GM12878 (cell line): ENCODE measurements around the gene THSD4. TPM values are rescaled to one million over a fixed set of nuclear protein-coding genes. Genes with fewer than 3 reads are reported as not detected.

Experiments used
- ATAC-seq: fragments of 200-7000 bp; cut with Tn5 transposase; 3 replicates; pipeline ENCODE4 v1.9.1; 2020; ENCODE audit warnings: mild to moderate bottlenecking, moderate library complexity
- BruUV-seq: library from RNA; stranded (reverse); fragments of 400-500 nt; replicated peaks from 2 replicates; lab custom pipeline; 2021; lab: Mats Ljungman, UMichigan
- CTCF ChIA-PET: fragments of 300-600 bp; sonication (Branson Sonifier 250); formaldehyde crosslinking; extraction: SDS; loops from one replicate; lab custom pipeline; 2021; ENCODE audit warnings: inconsistent platforms; lab: Yijun Ruan, JAX
- POLR2A ChIA-PET: fragments of 350-600 bp; formaldehyde crosslinking; extraction: SDS; loops from one replicate; lab custom pipeline; 2021; ENCODE audit warnings: inconsistent platforms; lab: Charles Lee
- RAD21 ChIA-PET: fragments of 300-600 bp; sonication (Branson Sonifier 250); formaldehyde crosslinking; loops from one replicate; lab custom pipeline; 2023; ENCODE audit warnings: antibody characterized with exemption; ENCODE audit not compliant: unreplicated experiment; lab: Charles Lee
- SMC1A ChIA-PET: fragments of 300-600 bp; sonication (Branson Sonifier 250); formaldehyde crosslinking; loops from one replicate; lab custom pipeline; 2023; ENCODE audit not compliant: unreplicated experiment, uncharacterized antibody; lab: Charles Lee
- DNase-seq: peaks from one replicate; pipeline ENCODE4 v3.0.0-alpha.2; 2011; ENCODE audit warnings: low read depth, low spot score
- FAIRE-seq: peaks from 3 replicates; lab custom pipeline; 2011; peaks lifted over from hg19 to GRCh38; lab: Jason Lieb, UNC
- H2AFZ ChIP-seq: 2 replicates; pipeline ENCODE4 v1.6.0; 2011; ENCODE audit warnings: low read depth, low read length, control low read depth; ENCODE audit not compliant: control insufficient read depth
- H3K27ac ChIP-seq: 2 replicates; pipeline ENCODE4 v1.5.1; 2011; ENCODE audit warnings: control low read depth; ENCODE audit not compliant: control insufficient read depth, insufficient read depth
- H3K27me3 ChIP-seq, 2 experiments: replicated peaks in 1 of 2; 2 replicates each; pipeline versions ENCODE4 v1.6.0 to v1.6.1; 2011; ENCODE audit warnings: low read length in 1 of 2; ENCODE audit not compliant: control insufficient read depth in 2 of 2, insufficient read depth in 2 of 2
- H3K36me3 ChIP-seq, 2 experiments: 2 replicates each; pipeline ENCODE4 v1.5.1; 2011; ENCODE audit warnings: low read length in 1 of 2; ENCODE audit not compliant: control insufficient read depth in 2 of 2, insufficient read depth in 2 of 2
- H3K4me1 ChIP-seq: 2 replicates; pipeline ENCODE4 v1.6.1; 2011; ENCODE audit warnings: mild to moderate bottlenecking, low read length, moderate library complexity, mixed read lengths; ENCODE audit not compliant: control insufficient read depth, insufficient read depth
- H3K4me2 ChIP-seq: 2 replicates; pipeline ENCODE4 v1.6.0; 2011; ENCODE audit warnings: control low read depth; ENCODE audit not compliant: control insufficient read depth, insufficient read depth
- H3K4me3 ChIP-seq: fragments of 200-600 bp; sonication (generic); 2 replicates; pipeline ENCODE4 v1.5.1; 2016
- H3K79me2 ChIP-seq: 2 replicates; pipeline ENCODE4 v1.6.0; 2011; ENCODE audit warnings: low read length; ENCODE audit not compliant: control insufficient read depth, insufficient read depth
- H3K9ac ChIP-seq: 2 replicates; pipeline ENCODE4 v1.8.0; 2011; ENCODE audit warnings: low read length, control low read depth, mixed read lengths; ENCODE audit not compliant: control insufficient read depth, insufficient read depth
- H3K9me3 ChIP-seq: replicated peaks from 3 replicates; pipeline ENCODE4 v1.5.1; 2011; ENCODE audit warnings: mild to moderate bottlenecking, low read length; ENCODE audit not compliant: control insufficient read depth, insufficient read depth
- H4K20me1 ChIP-seq: 2 replicates; pipeline ENCODE4 v1.6.0; 2011; ENCODE audit not compliant: control insufficient read depth, insufficient read depth
- ASH2L ChIP-seq: fragments of 300-600, 200-600 bp; sonication (generic); IDR thresholded peaks from 2 replicates; pipeline ENCODE4 v1.6.1; 2017; ENCODE audit warnings: low read depth, mild to moderate bottlenecking, borderline replicate concordance
- BHLHE40 ChIP-seq, 2 experiments: fragments of 450-650 bp in 1 of 2; IDR thresholded peaks; 2 replicates each; pipeline ENCODE4 v1.6.1; 2011 to 2017; ENCODE audit warnings: low read depth in 2 of 2, borderline replicate concordance in 1 of 2, improper control_type of control experiment in 1 of 2, low read length in 1 of 2, mild to moderate bottlenecking in 1 of 2
- BRCA1 ChIP-seq: IDR thresholded peaks from 2 replicates; pipeline ENCODE4 v1.6.1; 2011; ENCODE audit warnings: low read depth, low read length, improper control_type of control experiment
- CBFB ChIP-seq: IDR thresholded peaks from 2 replicates; pipeline ENCODE4 v1.6.1; 2016; ENCODE audit warnings: antibody characterized with exemption, low read depth
- EED ChIP-seq: sonication (generic); IDR thresholded peaks from 2 replicates; pipeline ENCODE4 v1.6.1; 2016; ENCODE audit warnings: antibody characterized with exemption, low read depth
- EZH2 ChIP-seq: IDR thresholded peaks from 2 replicates; pipeline ENCODE4 v1.6.1; 2012; ENCODE audit warnings: low read depth, mild to moderate bottlenecking, control low read depth, inconsistent platforms, low read length, borderline replicate concordance; ENCODE audit not compliant: control insufficient read depth
- JUNB ChIP-seq: IDR thresholded peaks from 2 replicates; pipeline ENCODE4 v1.6.1; 2016; ENCODE audit warnings: antibody characterized with exemption, mild to moderate bottlenecking
- KDM1A ChIP-seq: fragments of 200-600 bp; sonication (generic); IDR thresholded peaks from 2 replicates; pipeline ENCODE4 v1.6.1; 2016; ENCODE audit warnings: borderline replicate concordance
- MYC ChIP-seq: IDR thresholded peaks from 2 replicates; pipeline ENCODE4 v1.6.1; 2011; ENCODE audit warnings: mild to moderate bottlenecking, low read length, moderate library complexity, inconsistent platforms; ENCODE audit not compliant: insufficient read depth, insufficient replicate concordance, insufficient read length, severe bottlenecking
- SREBF2 ChIP-seq: IDR thresholded peaks from 2 replicates; pipeline ENCODE4 v1.6.1; 2012; ENCODE audit warnings: mild to moderate bottlenecking, low read length
- TCF12 ChIP-seq: IDR thresholded peaks from 2 replicates; pipeline ENCODE4 v1.6.1; 2011; ENCODE audit warnings: low read depth, mild to moderate bottlenecking, low read length
- ZBTB40 ChIP-seq: fragments of 450-650 bp; IDR thresholded peaks from 2 replicates; pipeline ENCODE4 v1.6.1; 2016; ENCODE audit warnings: mild to moderate bottlenecking, moderate library complexity, borderline replicate concordance
- ZNF207 ChIP-seq: fragments of 450-650 bp; IDR thresholded peaks from 2 replicates; pipeline ENCODE4 v1.6.1; 2014; ENCODE audit warnings: antibody characterized with exemption, mild to moderate bottlenecking, borderline replicate concordance
- ZNF274 ChIP-seq: IDR thresholded peaks from one replicate; pipeline ENCODE4 v1.8.0; 2011; ENCODE audit not compliant: insufficient read length, insufficient read depth
- WGBS: methylation state at CpG from one replicate; pipeline ENCODE4 v1.1.6; 2016; ENCODE audit warnings: low lambda C conversion rate; ENCODE audit not compliant: insufficient replicate concordance, insufficient coverage; ENCODE audit errors: missing lambda C conversion rate; 5-methylcytosine and 5-hydroxymethylcytosine counted together
- in situ Hi-C: fragments of 300-500 bp; cut with MboI; formaldehyde crosslinking; loops from 9 replicates; pipeline ENCODE4 v1.14.3; 2018; ENCODE audit warnings: mixed read lengths
- intact Hi-C: fragments of 100-400 bp; cut with micrococcal nuclease; formaldehyde crosslinking; loops from one replicate; pipeline ENCODE4 v1.14.2; 2022; ENCODE audit not compliant: unreplicated experiment
- polyA plus RNA-seq, 11 experiments: library from polyadenylated mRNA; depleted of rRNA in 4 of 11; unstranded in 6 of 11; stranded (reverse) in 5 of 11; fragments of >200 nt; fragmentation: Nextera tagmentation in 4 of 11; fragmentation: Illumina TruSeq in 1 of 11; extraction: Ambion mirVana in 4 of 11; extraction: Trizol in 1 of 11; gene quantifications; 1 replicate in 1 of 11; 2 replicates in 10 of 11; pipeline versions ENCODE4 v1.2.1 to v1.2.3, GENCODE V29; 2011 to 2016; ENCODE audit warnings: inconsistent platforms in 2 of 11, missing spikeins in 2 of 11, low read depth in 1 of 11
- total RNA-seq, 4 experiments: library from RNA; depleted of rRNA in 3 of 4; stranded (reverse); fragments of >200 nt in 3 of 4; fragmentation: Illumina TruSeq in 1 of 4; extraction: Trizol in 1 of 4; gene quantifications; 2 replicates each; pipeline versions ENCODE4 v1.2.1 to v1.2.3, GENCODE V29; 2013 to 2021
- TF ChIP-seq, protein P1 (sequence below): fragments of 450-650 bp; formaldehyde crosslinking; IDR thresholded peaks from 2 replicates; pipeline ENCODE4 v1.4.0; 2022; ENCODE audit warnings: mild to moderate bottlenecking, moderate library complexity

THSD4 gene
- total and polyA plus RNA-seq, 10 of the 15 experiments (the other 5 are each of a cell fraction or from before 2014, with no cell fraction given), result 0.04 to 0.13 (median 0.05) TPM; not detected in 7

GRCh38 chr15:71493526-71493925 is 378.3 kb downstream of the THSD4 start:
- in situ Hi-C loops, result no loop called here
- H3K4me2 ChIP-seq, result no peak overlapping the region
- no peaks in the 10 kb centered on the region for H3K36me3 ChIP-seq
- no peaks in the 10 kb centered on the region for H3K79me2 ChIP-seq
- FAIRE-seq, result no peak
- H3K27ac ChIP-seq, result no peak overlapping the region
- TF ChIP-seq CBFB (no peak), ZBTB40 (no peak), JUNB (no peak), BRCA1 (no peak), SREBF2 (no peak), EZH2 (no peak), KDM1A (no peak), BHLHE40 (IDR thresholded peaks at IDR 0.05; ENCODE audit: borderline replicate concordance in 1 of 2, low read depth in 2 of 2, low read length in 1 of 2) (no peak), EED (no peak), ZNF274 (no peak), ZNF207 (no peak), MYC (no peak), TCF12 (no peak), ASH2L (no peak)
- TF ChIP-seq, protein P1, sequence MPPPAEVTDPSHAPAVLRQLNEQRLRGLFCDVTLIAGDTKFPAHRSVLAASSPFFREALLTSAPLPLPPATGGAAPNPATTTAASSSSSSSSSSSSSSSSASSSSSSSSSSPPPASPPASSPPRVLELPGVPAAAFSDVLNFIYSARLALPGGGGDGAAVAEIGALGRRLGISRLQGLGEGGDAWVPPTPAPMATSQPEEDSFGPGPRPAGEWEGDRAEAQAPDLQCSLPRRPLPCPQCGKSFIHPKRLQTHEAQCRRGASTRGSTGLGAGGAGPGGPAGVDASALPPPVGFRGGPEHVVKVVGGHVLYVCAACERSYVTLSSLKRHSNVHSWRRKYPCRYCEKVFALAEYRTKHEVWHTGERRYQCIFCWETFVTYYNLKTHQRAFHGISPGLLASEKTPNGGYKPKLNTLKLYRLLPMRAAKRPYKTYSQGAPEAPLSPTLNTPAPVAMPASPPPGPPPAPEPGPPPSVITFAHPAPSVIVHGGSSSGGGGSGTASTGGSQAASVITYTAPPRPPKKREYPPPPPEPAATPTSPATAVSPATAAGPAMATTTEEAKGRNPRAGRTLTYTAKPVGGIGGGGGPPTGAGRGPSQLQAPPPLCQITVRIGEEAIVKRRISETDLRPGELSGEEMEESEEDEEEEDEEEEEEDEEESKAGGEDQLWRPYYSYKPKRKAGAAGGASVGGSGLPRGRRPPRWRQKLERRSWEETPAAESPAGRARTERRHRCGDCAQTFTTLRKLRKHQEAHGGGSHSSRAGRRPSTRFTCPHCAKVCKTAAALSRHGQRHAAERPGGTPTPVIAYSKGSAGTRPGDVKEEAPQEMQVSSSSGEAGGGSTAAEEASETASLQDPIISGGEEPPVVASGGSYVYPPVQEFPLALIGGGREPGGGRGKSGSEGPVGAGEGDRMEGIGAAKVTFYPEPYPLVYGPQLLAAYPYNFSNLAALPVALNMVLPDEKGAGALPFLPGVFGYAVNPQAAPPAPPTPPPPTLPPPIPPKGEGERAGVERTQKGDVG (CRISPR knock-in tag), result no peak
- H2AFZ ChIP-seq, result no peak overlapping the region
- ATAC-seq, result no peak
- DNase-seq, result no peak
- no peaks in the 10 kb centered on the region; a peak in 1 of 4 replicates for H3K27me3 ChIP-seq
- CTCF ChIA-PET, result interaction anchor here (1.3 to 1.8 kb wide), 2 partner anchors 9 to 286 kb away, joined by 3 to 6 read pairs; no protein-coding TSS in a partner anchor
- H3K4me3 ChIP-seq, result no peak overlapping the region
- intact Hi-C loops, result no loop called here
- no TSS peak for BruUV-seq
- no peaks in the 10 kb centered on the region; the same call in 1 of the 2 replicates for H3K4me1 ChIP-seq
- WGBS, result 40% methylated on average over 5 of the region's 5 CpGs
- POLR2A ChIA-PET, result no interaction called here
- H3K9ac ChIP-seq, result no peak overlapping the region
- no peaks in the 10 kb centered on the region for H4K20me1 ChIP-seq
- no peaks in the 10 kb centered on the region; the same call in 1 of the 3 replicates for H3K9me3 ChIP-seq
- SMC1A ChIA-PET, result no interaction called here
- RAD21 ChIA-PET, result no interaction called here
